EH (cell line): Measurements from ENCODE around the gene HOXB8.

Experiments used
- DNase-seq: peaks from one replicate; pipeline ENCODE4 v3.0.0-alpha.2; 2015; ENCODE audit warnings: low read depth

Gene HOXB8

DNA sequence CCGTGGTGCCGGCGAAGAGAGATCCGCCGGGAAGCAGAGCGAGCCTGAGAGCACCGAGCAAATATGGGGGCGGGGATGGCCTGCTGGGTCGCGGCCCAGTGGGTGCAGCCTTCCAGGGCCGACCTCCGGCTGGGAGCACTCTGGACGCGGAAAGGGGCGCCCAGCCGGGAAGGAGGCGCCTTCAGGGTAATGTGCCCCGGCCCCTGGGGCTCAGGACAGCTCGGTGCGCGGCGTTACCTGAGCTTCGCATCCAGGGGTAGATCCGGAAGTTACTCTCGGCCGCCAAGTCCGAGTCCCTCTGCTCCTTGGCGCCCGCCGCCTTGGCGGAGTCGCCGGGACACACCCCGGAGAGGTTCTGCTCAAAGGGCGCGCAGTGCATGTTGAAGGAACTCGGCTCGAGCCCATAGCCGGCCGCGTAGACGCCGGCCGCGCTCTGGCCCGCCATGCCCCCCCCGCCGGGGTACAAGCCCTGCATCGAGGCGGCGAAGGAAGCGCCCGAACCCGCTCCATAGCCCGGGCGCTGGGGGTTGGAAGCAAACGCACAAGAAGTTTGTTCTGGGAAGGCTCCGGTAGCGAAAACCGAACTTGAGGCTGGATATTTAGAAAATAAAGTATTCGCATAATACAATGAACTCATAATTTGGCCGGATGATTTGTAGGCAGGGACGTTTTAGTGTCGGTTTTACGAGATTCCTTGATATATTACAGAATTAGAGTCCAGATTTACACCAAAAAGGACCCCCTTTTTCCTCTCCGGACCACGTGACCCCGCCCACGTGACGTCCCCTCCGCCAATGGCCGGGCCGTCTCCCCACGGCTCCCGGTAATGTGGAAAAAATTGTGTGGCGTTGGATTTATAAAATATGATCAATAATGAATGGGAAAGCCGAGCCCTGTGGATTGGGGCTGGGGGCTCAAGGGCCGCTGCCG lies 4.5 kb downstream of the HOXB8 start, which contains the start of gene HOXB7:
Gene HOXB7 (minus strand): TSS at position 736 of the 930 bp plus-strand sequence. CDS start 99 bp downstream, at position 637.
- no peak for DNase-seq

DNA sequence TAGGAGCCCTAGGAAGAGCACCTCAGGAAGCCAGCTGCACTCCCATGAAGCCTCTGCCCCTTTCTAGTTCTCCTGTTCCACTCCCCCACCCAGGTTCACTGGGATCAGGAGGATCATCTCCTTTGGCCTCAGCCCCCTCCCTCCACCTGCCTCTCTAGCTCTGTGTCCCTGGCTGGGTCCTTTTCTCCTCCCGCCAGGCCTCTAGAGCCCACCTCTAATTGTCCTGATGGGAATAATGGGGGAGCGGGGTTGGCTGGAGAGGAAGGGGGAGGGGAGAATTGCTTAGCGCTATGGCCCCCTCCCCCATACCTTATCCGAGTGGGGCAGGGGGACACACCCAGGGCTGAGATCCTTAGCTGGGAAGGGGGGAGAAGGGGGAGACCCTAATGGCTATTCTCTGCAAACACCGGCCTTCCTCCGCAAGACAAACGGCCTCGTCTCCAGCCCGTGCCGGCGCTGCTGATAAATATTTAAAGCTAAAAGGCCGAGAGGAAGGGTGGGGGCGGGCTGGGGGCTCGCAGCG lies 5.3 kb downstream of the HOXB8 start:
- no peak for DNase-seq

DNA sequence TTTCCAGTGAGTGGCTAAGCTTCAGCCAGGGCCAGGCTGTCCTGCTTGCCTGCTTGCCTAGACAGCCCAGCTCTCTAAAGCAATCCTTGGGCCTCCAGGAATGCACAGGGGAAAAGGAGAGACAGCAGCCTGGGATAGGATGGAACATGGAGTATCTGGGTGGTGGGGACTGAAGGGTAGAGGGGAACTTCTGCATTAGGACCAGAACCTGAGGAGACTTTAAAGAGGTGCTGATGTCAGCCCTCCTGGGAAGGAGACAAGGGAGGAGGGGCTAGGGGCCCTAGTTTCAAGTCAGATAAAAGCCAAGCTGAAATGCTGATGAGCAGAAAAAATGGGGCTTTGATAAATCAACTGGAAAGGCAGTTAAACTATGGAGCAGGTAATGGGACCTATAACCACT lies 6.1 kb downstream of the HOXB8 start:
- DNase-seq, result no peak

DNA sequence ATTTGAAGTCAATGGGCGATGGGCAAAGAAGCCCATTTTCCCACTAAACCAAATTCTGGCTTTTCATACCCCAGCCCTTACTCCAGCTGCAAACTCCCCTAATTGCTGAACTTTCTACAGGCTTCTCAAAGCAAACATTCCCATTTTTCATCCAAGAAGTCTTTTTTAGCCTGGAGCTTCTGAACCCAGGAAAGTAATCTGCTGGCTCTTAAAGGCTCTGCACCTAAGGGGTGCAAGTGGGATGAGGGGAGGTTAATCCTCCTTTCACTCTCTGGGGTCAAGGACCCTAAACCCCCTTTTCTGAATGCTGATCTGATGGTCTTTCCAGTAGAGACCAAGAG lies 6.6 kb downstream of the HOXB8 start:
- no peak for DNase-seq

DNA sequence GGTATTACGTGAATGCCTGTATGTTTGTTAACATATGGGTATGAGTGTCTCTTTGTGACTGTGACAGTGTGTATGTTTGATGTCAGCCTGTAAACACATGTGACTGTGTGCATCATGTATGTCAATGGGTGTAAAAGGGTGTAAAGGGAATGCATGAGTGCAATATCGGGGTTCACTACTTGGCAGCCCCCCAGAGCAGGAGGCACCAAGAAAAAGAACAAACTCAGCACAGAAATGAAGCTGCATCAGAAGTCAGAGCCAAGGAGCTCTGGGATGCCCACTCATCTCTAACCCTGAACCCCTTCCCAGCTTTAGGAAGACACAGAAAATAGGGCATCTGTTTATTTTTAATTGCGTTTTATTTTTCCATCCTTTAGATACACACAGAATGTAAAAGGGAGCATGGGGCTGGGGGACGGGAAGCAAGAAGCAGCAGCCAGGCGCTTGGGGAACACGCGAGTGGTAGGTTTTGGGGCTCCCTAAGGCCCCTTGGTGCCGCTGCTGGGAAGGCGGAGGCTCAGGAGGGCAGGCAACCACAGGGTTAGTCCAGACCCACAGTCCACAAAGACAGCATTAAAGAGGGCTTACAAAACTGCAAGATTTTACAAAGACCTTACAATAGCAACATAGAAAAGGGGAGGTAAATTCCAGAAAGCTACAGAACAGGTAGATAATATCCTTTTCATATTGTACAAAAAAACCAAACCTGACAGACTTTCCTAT lies 8.0 kb downstream of the HOXB8 start:
- DNase-seq, result no peak

DNA sequence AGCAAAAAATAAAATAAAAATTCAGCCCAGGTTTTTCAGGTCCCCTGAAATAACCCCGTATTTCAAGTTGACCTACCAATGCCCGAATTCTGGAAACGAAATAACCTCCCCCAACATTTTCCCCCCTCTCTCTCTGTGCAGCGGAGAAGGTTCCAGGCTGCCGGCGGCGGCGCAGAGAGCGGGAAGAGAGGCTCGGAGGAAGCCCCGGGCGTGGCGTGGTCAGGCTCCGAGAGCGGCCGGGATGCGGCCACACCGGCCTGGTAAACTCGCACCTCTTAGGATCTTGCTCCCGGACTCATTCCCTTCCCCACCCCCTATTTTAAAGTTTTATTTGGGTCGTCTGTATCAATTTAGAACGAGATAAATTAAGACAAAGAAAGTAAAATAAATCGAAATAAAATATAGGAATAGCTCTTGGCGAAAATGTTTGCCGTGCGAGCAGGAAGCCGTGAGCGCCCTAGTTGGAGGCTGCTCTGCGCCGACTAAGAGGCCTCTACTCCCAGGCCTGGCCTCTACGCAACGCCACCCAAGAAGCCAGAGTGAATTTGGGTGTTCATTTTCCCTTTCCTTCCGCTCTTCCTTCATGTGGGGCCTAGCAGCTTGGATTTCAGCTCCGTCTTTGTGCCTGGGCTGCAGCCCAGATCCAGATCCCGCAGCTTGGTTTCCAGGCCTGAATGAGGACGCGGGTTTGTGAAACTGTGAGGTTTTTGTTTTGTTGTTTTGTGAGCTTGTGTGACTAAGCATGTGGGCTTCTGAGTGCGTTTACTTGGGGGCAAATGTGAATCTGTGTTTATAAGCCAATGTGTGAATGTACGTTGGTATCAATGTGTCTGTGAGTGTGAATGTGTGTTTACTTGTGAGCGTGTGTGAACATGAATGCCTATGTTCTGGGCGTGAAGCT lies 8.9 kb downstream of the HOXB8 start:
- no peak for DNase-seq

DNA sequence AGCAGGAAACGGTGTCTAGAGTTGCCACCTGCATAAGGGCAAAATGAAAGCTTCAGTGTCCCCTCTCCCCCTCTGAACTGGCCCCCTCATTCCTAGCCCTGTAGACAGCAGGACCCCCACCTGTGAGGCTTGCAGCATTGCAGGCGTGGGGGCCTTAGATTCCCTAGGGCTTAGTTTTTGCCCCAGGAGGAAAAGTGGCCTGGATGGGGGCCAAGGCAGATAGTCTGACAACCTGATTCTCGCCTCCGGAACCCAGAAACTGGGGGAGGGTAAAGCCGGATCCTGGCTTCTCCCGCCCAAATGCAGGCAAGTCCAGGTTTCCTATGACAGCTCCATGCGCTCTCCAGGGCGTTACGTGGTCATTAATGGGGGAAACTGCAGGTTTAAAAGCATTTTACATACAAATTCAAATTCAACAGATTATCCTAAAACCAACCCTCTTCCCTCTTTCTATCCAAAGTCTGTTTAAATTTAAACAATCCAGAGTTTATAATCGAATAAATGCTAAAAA lies 9.6 kb downstream of the HOXB8 start:
- no peak for DNase-seq

DNA sequence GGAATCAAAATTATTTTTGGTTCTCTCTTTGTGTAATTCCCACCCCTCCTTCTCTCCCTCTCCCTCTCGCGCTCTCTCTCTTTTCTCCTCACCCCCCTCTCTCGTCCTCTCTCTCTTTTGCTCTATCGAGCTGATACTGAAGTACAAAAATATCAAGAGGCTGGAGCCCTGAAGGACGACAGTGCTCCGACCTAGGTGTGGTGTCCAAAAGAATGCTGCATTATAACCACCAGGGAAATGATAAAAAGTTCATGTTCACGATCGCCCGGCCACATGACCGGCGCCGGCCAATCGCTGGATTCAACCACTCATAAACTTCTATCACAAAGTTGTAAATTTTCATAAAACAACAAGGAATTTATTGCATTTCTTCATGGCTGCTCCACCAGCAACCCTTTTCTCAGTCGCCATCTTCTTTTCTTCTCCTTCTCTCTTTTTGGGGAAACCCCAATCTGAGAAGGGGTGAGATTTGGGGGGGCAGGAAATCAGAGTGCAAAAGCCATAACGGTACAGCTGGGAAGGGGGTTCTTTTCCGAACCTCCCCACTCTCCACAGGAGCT lies 10.2 kb downstream of the HOXB8 start, which contains the start of gene HOXB6:
Gene HOXB6 (minus strand): TSS at position 217 of the 560 bp plus-strand sequence. CDS start 6,836 bp downstream, outside the sequence.
- DNase-seq, result no peak

DNA sequence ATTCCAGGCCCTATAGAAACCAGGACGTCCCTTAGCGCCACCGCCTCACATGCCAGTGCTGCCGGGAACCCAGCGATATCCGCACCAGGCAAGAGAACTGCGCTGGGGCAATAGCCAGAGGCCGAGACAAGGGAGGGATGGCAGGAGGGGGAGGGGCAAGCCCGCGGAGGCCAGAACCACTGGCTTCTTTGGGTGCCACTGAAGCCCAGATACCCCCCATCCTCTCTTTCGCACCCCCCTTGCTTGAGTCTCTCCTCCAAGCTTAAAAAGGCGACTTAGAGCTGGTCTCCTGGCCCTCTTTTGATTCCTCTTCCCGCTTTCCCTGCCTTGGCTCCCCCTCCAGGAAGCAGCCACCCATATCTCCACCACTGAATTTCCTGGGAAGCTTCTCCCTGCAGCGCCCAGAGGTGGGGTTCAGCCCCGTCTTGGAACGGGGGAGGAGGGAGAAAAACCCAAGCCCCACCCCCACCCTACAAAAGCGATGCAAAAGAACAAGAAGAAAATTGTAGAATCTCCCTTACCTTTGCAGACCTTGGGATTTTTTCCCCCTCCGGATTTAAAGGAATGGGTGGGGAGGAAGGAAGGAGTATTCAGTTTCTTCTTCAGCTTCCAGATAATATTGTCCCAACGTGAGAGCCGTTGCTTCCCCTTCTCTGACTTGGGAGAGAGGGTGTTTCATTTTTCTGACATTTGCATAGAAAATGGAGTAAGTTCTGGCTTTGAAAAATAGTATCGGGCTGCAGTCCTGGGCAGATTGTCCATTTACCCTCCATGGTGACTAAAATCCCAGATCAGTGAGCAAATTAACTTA lies 10.9 kb downstream of the HOXB8 start:
- no peak for DNase-seq

DNA sequence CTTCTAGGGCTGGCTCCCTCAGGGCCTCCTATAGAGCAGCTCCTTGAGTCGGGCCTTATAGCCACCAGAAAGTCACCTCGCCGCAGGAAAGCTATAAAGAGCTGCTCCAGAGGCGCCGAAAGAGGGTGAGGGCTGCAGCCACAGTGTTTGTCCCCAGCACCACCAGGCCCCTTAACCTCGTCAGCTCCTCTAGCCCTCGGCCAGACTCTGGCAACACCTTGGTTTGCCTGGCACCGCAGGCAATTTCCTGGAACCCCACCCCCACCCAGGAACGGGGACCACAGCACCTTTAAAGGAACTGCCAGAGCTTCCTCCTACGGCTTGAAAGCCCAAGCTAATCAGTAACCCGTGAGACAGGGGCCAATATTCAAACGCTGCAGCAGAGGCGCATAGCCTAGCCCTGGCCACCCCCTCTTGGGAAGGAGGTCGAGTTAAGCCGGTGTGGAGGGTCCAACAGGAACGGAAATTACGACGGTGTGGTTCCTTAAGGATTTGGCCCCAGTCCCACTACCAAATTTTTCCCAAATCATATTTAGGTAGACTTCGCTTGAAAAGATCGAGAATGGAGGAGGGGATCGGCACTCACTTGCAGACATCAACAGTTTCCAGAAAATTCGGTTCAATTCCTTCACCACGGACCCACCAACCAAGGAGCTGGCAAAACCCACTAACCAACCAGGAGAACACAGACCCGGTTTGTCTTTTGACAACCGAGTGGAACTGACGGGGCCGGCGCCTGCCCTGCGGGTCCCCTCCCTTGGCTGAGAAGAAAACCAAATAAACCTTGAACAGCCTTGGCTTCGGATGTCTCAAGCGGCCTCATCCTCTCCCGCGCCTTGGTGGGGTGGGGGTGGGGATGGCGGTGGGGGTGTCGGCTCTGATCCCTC lies 13.3 kb downstream of the HOXB8 start:
- no peak for DNase-seq

DNA sequence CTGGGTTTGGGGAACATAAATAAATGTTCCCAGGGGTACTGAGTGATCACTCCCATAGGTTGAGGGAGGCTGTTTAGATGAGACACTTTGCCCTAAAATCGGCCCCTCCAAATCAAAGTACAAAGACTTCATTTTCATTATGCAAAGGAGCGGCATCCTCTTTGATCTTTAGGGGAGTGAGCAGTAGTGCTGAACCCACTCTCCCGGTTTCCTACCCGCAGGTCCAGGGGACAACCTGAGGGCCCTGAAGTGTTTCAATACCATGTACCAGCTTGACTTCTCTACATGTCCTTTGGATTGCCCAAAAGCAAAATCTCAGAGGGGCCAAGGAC lies 13.9 kb downstream of the HOXB8 start:
- no peak for DNase-seq

DNA sequence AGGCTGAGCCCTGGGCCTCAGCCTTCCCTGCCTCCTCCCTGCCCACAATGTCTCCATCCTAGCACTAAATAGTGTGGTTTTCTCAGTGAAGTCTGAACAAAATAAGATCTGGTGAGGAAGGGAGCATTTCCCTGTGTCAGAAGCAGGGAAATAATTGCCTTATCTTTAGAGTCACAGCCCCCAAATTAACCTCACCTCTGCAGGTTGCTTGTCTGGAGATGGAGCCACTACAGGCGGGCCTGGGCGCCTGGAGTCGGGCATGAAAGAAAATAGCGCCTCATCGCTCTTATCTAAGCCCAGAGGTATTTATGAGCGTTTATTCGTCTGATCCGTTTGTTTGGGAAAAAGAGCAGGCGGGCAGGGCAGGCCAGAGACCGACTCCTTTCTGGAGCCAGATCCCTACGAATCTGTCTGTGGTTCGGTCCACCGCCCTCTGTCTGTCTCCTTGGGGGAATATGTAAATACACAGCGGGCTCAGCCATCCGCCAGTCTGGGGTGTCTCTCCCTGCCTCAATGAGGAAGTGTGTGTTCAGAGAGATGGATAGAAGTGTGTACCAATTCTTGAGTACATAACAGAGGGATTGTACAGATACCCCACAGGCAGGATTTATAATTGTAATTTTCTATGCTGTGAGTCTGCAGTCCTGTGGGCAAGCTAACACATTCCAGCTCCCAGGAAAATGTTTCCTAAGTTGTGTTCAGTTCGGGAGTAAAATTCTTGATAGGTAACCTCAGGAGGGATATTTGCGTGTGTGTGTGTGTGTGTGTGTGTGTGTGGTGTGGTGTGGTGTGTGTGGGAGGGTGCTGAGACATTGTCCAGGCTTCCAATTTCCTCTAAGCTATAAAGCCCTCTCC lies 14.6 kb downstream of the HOXB8 start:
- no peak for DNase-seq

DNA sequence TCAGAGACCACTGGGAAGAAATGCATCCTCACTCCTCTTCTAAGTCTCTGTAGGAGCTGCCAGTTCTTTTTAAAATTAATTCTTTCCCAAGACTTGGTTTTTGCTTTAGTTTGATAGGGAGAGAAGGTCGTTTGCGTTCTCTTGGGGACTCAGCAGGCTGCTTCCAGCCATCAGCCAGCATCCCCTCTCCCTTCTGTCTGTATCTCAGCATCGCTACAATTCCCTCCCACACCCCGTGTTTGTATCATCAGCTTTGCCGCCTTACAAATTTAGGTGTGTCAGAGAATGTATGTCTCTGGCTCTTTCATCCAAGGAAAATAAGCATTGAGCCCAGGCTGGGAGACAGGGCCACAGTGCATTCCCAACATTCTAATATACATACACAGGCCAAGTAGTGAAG lies 15.7 kb downstream of the HOXB8 start:
- no peak for DNase-seq

DNA sequence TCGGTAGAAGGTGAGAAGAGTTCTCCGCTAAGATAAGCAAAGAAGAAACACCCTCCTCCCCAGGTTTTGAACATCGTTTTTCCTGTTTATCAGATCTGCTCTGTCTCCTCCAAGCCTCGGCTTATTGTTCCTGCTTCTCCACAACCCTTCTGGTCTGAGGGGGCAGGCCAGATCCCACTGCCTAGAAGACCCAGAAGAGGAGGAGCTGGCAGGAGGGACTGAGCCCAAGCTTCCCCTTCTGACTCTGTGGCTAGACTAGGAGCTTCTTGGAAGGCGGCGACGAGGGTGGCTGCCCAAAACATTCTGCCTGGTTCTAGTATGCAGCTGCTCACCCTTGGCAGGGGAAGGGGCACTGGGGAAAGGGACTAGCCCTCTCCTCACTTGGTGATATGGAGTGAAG lies 16.4 kb downstream of the HOXB8 start:
- no peak for DNase-seq

DNA sequence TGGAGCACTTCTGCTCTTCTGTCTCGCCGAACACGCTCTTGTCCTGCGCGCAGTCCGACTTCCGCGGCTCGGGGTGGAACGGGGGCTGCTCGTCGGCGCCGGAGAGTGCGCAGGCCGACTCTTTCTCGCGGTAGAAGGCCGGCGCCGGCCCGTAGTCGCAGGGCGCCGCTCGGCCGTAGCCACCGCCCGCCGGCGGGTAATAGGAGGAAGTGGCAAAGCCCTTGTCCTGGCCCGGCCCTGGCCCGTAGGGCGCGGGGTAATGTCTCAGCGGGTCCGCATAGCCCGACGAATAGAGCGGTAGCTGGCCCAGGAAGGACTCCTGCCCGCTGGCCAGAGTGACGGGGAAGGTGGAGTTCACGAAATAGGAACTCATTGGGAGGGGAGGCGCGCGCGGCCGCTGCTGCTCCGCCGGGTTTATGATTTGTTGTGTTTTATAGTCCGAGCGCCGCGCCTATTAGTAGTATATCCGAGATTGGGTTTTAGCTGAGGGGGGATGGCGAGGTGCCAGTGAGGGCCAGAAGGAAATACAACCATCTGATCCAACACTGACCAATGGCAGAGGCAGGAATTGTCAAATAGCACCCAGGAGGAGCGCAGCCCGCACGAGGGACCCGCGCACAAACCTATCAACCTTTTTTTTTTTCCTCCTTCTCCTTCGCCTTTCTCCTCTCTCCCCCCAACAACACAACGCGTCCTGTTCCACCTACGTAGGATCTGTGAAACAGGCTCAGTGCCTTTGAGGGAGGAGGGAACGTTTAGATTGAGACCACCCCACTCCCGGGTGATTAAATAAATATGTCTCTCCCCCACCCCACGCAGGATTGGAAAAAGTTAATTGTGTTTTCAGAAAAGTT lies 17.1 kb downstream of the HOXB8 start:
- DNase-seq, result no peak

DNA sequence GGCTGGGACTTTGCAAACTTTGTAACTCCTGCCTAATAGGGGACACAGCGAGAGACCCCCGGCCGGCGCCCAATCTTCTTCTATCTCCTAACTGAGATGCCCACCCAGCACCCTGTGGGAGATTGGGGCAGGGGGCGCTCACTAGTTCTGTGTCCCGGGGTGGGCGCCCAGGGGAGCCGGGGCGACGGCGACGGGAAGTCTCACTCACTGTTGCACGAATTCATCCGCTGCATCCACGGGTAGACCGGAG lies 17.6 kb downstream of the HOXB8 start:
- no peak for DNase-seq

DNA sequence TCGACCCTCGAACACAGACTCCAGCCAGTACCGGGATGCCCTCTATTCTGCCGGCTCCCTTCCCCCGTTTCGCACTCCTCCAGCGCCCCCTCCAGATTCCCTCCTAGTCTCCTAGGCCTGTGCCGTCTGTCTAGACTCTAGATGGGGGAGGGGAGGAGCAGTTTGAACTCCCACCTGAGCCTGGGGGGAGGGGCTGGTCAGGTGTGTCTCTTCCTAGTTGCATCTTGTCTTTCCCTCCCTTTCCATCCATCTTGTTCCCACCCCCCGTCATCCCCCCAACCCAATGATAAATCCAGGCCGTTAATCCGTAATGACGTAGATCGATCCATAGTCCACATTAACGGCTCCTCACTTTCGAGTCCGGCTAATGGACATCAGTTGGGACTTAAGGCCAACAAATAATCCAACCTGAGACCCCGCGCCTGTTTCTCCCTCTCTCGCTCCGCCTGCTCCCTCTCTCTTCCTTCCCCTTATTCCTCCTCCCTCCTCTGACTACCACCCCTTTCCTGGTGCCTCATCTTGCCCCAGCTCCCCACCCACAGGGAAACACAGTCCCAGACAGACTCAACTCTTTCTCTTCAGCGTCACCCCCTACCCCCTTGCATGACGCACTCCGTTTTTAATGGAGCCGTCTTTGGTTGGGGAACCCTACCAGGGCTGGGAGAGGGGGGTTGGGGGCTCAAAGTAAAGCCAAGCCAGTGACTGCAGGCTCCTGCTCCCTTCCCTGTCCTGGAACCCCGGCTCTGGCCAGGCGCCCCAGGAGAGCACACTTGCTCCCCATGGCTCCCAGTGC lies 18.2 kb downstream of the HOXB8 start:
- DNase-seq, result no peak
